HG03439 (cell line): ENCODE data around the gene ELMO2.
"Not testable (repeated sequence)": the region's sequence is repeated elsewhere in the genome, so short reads cannot be mapped to it uniquely, and the experiment has no call there.

Source experiments
- ATAC-seq: cut with Tn5 transposase; IDR thresholded peaks from one replicate; pipeline ENCODE4 v1.9.1; 2021; ENCODE audit warnings: mild to moderate bottlenecking, moderate library complexity; ENCODE audit not compliant: unreplicated experiment

Gene ELMO2

GRCh38 chr20:46406986-46407670 is 713 bp upstream of the ELMO2 start:
- ATAC-seq = peak; percentile 52

GRCh38 chr20:46402331-46402811 is 4.0 kb downstream of the ELMO2 start:
- no peak for ATAC-seq

GRCh38 chr20:46401478-46401860 is 4.9 kb downstream of the ELMO2 start:
- ATAC-seq = no peak

- no peak for ATAC-seq
These were observed 5.5 kb downstream of the ELMO2 start for GRCh38 chr20:46400828-46401477.

GRCh38 chr20:46400253-46400652 is 6.2 kb downstream of the ELMO2 start:
- no peak for ATAC-seq

GRCh38 chr20:46399401-46399800 is 7.0 kb downstream of the ELMO2 start:
- no peak for ATAC-seq

- no peak for ATAC-seq
These were observed 7.5 kb downstream of the ELMO2 start for GRCh38 chr20:46398963-46399362.

GRCh38 chr20:46396052-46396740 is 10.2 kb downstream of the ELMO2 start:
- no peak for ATAC-seq

GRCh38 chr20:46394872-46395760 is 11.3 kb downstream of the ELMO2 start:
- ATAC-seq = no peak

GRCh38 chr20:46393967-46394366 is 12.4 kb downstream of the ELMO2 start:
- ATAC-seq = no peak

- no peak for ATAC-seq
These were observed 17.5 kb downstream of the ELMO2 start for GRCh38 chr20:46388937-46389336.

- ATAC-seq = no peak
These were observed 18.1 kb downstream of the ELMO2 start for GRCh38 chr20:46388201-46388836.

- ATAC-seq = not testable (repeated sequence)
These were observed 19.4 kb downstream of the ELMO2 start for GRCh38 chr20:46387054-46387453.

- no peak for ATAC-seq
These were observed 27.9 kb downstream of the ELMO2 start for GRCh38 chr20:46378412-46379009.

- no peak for ATAC-seq
These were observed 28.9 kb downstream of the ELMO2 start for GRCh38 chr20:46377518-46377917.

GRCh38 chr20:46376196-46376785 is 30.1 kb downstream of the ELMO2 start:
- ATAC-seq = no peak

GRCh38 chr20:46375771-46376170 is 30.6 kb downstream of the ELMO2 start:
- ATAC-seq = no peak

GRCh38 chr20:46374383-46374782 is 32.0 kb downstream of the ELMO2 start:
- no peak for ATAC-seq

- no peak for ATAC-seq
These were observed 34.8 kb downstream of the ELMO2 start for GRCh38 chr20:46371656-46372055.

- ATAC-seq = no peak
These were observed 37.5 kb downstream of the ELMO2 start for GRCh38 chr20:46368902-46369268.
